ENCODE measurements around the gene HEXIM1. TPM values are rescaled to one million over a fixed set of nuclear protein-coding genes. Genes with fewer than 3 reads are reported as not detected.

HEXIM1 gene
- total RNA-seq, 2 experiments from 2014 or later: 50.5 to 50.9 TPM

GRCh38 chr17:45103269-45103795, 44.9 kb upstream of the HEXIM1 start:
- no peak overlapping the region for H3K4me3 Mint-ChIP-seq
- Histone ChIP-seq H3K4me1 (ENCODE audit: insufficient read depth, low read length) (no peaks in the 10 kb centered on the region), H3K27ac (ENCODE audit: low read depth in 1 of 2, low read length in 2 of 2) (no peak overlapping the region), H3K9me3 (ENCODE audit: control insufficient read depth in 1 of 2, insufficient read depth in 1 of 2, low read length in 2 of 2) (no peaks in the 10 kb centered on the region), H3K36me3 (ENCODE audit: insufficient read depth, low read length) (peaks cover 86% of the 10 kb centered on the region), H3K4me3 (ENCODE audit: low read length) (no peak overlapping the region), H3K27me3 (ENCODE audit: control insufficient read depth in 1 of 2, insufficient read depth in 2 of 2, low read length in 2 of 2) (no peaks in the 10 kb centered on the region)
- ChIA-PET POLR2A (no interaction called here), CTCF (no interaction called here)
- no peak for DNase-seq
- no peaks in the 10 kb centered on the region for H3K27me3 Mint-ChIP-seq
- no peak for TF ChIP-seq CTCF (IDR thresholded peaks at IDR 0.05)
- no peaks in the 10 kb centered on the region for H3K9me3 Mint-ChIP-seq
- H3K27ac Mint-ChIP-seq: no peak overlapping the region
- peaks cover 7% of the 10 kb centered on the region for H3K4me1 Mint-ChIP-seq (ENCODE audit: low read depth)
- no peak for ATAC-seq (ENCODE audit: poor library complexity)
- peaks cover 73% of the 10 kb centered on the region for H3K36me3 Mint-ChIP-seq (ENCODE audit: low read depth)
- intact Hi-C loops (cut with DNase I, micrococcal nuclease): no loop called here

GRCh38 chr17:45104029-45104428, 44.2 kb upstream of the HEXIM1 start:
- Mint-ChIP-seq H3K27ac (no peak overlapping the region), H3K9me3 (no peaks in the 10 kb centered on the region), H3K36me3 (ENCODE audit: low read depth) (peaks cover 66% of the 10 kb centered on the region), H3K4me3 (no peak overlapping the region), H3K27me3 (no peaks in the 10 kb centered on the region), H3K4me1 (ENCODE audit: low read depth) (peaks cover 3% of the 10 kb centered on the region)
- H3K9me3 ChIP-seq (ENCODE audit: control insufficient read depth in 1 of 2, insufficient read depth in 1 of 2, low read length in 2 of 2): no peaks in the 10 kb centered on the region
- no peak overlapping the region for H3K4me3 ChIP-seq (ENCODE audit: low read length)
- DNase-seq (no peak), ATAC-seq (ENCODE audit: poor library complexity) (no peak)
- POLR2A ChIA-PET: no interaction called here
- H3K4me1 ChIP-seq (ENCODE audit: insufficient read depth, low read length): no peaks in the 10 kb centered on the region
- intact Hi-C loops (cut with DNase I, micrococcal nuclease): no loop called here
- peaks cover 82% of the 10 kb centered on the region for H3K36me3 ChIP-seq (ENCODE audit: insufficient read depth, low read length)
- TF ChIP-seq CTCF (IDR thresholded peaks at IDR 0.05): no peak
- H3K27ac ChIP-seq (ENCODE audit: low read depth in 1 of 2, low read length in 2 of 2): no peak overlapping the region
- CTCF ChIA-PET: no interaction called here
- H3K27me3 ChIP-seq (ENCODE audit: control insufficient read depth in 1 of 2, insufficient read depth in 2 of 2, low read length in 2 of 2): no peaks in the 10 kb centered on the region

GRCh38 chr17:45104497-45104896, 43.8 kb upstream of the HEXIM1 start:
- no peak overlapping the region for H3K27ac ChIP-seq (ENCODE audit: low read depth in 1 of 2, low read length in 2 of 2)
- H3K27me3 Mint-ChIP-seq: no peaks in the 10 kb centered on the region
- no peak for TF ChIP-seq CTCF (IDR thresholded peaks at IDR 0.05)
- no peaks in the 10 kb centered on the region for H3K27me3 ChIP-seq (ENCODE audit: control insufficient read depth in 1 of 2, insufficient read depth in 2 of 2, low read length in 2 of 2)
- no peaks in the 10 kb centered on the region for H3K9me3 Mint-ChIP-seq
- H3K4me3 ChIP-seq (ENCODE audit: low read length): no peak overlapping the region
- H3K4me3 Mint-ChIP-seq: no peak overlapping the region
- ChIA-PET CTCF (no interaction called here), POLR2A (no interaction called here)
- no peaks in the 10 kb centered on the region for H3K4me1 Mint-ChIP-seq (ENCODE audit: low read depth)
- no peaks in the 10 kb centered on the region for H3K9me3 ChIP-seq (ENCODE audit: control insufficient read depth in 1 of 2, insufficient read depth in 1 of 2, low read length in 2 of 2)
- H3K27ac Mint-ChIP-seq: no peak overlapping the region
- peaks cover 61% of the 10 kb centered on the region for H3K36me3 Mint-ChIP-seq (ENCODE audit: low read depth)
- peaks cover 78% of the 10 kb centered on the region for H3K36me3 ChIP-seq (ENCODE audit: insufficient read depth, low read length)
- DNase-seq (no peak), ATAC-seq (ENCODE audit: poor library complexity) (no peak)
- intact Hi-C loops (cut with DNase I, micrococcal nuclease): no loop called here
- no peaks in the 10 kb centered on the region for H3K4me1 ChIP-seq (ENCODE audit: insufficient read depth, low read length)

All from CD4-positive, alpha-beta T cell (primary cell).